Activated T-helper 9 cell treated with anti-CD3 and anti-CD28 coated beads, Interleukin-2, amount 50 U/mL, for 16 hours (primary cell): ENCODE data around the gene GREM1.

ENCODE experiments used
- DNase-seq: peaks from one replicate; pipeline ENCODE4 v3.0.0-alpha.2; 2020; ENCODE audit warnings: low read depth

Gene GREM1

DNA sequence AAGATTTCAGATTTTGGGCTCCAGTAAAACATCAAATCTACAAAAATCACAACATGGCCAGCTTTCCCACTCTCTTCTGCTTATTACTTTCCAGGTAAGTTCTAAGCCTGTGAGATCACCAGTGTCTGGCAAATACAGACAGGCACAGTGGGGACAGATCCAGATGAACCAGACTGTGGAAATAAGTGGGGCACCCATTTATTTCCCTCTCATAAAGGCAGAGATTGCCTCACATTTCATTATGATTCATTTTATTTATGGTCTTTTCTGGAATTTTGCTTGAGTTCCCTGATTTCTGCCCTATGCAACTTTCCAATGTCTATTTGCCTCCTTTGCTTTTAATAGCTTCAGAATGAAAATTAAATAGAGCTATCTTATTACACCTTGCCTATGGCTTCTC lies 66.8 kb downstream of the GREM1 start:
- DNase-seq, result no peak

DNA sequence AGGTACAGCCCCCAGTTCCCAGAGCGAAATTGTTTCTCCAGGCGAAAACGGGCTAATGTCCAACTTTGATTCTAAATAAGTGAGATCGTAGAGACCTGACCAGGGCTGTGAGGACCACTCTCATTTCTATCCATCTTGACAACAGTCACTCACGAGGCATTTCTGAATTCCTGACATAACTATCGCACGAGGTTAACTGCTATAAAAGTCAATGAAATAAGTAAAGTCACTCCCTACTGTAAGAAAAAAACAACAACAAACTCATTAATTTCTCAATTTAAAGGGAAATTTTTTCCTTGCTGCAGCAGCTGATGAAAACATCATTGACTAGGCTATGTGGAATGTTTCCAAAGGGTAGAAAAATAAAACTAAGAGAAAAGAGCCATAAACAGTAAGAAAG lies 69.1 kb downstream of the GREM1 start:
- no peak for DNase-seq

DNA sequence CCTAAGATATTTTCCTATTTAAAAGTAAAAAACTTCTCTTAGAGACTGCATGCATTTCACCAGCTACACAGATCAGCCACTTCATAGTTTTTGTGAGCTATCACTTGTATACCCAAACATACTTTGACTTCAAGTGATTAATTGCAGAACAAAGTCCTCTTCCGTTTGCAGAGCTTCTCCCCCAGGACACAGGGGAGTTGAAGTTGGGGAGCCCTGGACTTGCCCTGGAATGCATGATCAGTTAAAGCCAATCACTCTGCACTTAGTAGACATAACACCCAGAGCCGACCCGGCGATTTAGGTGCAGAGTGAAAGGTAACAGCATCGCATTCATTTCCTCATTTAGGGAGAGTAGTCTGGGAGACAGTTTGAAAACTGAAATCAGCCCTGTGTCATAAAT lies 70.1 kb downstream of the GREM1 start:
- DNase-seq, result no peak

DNA sequence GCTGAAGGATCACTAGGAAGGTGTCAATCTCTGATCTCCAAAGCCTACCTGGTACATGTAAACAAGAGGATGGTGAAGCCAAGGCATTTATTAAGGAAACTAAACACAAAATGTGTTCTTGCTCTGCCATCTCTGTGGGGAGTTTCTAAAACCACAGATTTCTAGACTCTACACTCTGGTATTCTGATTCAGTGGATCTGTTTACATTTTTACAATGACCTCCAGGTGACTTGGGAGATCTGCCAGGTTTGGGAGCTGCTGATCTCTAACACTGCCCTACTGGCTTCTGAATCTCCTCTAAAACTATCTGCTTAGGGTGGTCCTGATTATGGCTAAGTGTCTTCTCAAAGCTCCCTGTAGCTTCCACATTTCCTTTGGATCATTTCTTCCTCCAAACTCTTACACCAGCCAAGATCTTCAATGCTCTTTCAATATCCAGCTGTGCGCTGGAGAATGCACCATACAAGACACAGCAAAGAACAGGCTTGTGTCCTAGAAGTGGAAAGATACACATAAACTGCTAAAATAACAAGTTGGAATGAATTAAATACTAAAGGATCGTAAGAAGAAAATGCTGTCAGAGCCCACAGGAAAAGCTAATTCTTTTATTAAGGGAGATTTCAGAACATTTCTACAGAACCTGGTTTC lies 72.7 kb downstream of the GREM1 start:
- no peak for DNase-seq

DNA sequence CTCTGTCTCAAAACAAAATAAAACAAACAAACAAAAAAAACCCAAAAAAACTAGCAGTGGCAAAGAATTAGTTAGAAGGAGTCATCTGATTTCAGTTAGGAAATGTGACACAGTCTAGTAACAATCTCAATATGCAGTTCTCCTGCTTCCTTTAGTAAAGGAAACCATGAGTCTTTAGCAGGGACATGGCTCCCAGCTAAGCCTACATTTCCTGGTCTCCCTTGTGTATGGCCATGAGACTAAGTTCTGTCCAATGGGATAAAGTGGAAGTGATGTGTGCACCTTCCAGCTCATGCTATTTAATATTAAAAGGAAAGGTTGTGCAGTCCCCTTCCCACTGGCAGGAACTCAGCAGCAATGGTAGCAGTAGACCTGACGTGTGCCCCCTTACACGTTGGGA lies 74.6 kb downstream of the GREM1 start:
- DNase-seq, result no peak
